Keratinocyte (primary cell): ENCODE data around the gene SLC35B4.

Source experiments
- EZH2 ChIP-seq: IDR thresholded peaks from one replicate; pipeline ENCODE4 v1.6.1; 2012; ENCODE audit warnings: inconsistent platforms, mild to moderate bottlenecking, low read length, moderate library complexity
- TF ChIP-seq, protein P1 (sequence below), 3 experiments: IDR thresholded peaks in 1 of 3; conservative IDR thresholded peaks in 1 of 3; optimal IDR thresholded peaks in 1 of 3; 2 replicates in 2 of 3; 3 replicates in 1 of 3; pipeline versions ENCODE3 to v1.5.1; 2011; ENCODE audit warnings: low read length in 3 of 3, mild to moderate bottlenecking in 3 of 3, moderate library complexity in 2 of 3, control low read depth in 1 of 3, inconsistent platforms in 1 of 3; ENCODE audit not compliant: insufficient read depth in 2 of 3; ENCODE audit errors: extremely low read depth in 1 of 3

DNA sequence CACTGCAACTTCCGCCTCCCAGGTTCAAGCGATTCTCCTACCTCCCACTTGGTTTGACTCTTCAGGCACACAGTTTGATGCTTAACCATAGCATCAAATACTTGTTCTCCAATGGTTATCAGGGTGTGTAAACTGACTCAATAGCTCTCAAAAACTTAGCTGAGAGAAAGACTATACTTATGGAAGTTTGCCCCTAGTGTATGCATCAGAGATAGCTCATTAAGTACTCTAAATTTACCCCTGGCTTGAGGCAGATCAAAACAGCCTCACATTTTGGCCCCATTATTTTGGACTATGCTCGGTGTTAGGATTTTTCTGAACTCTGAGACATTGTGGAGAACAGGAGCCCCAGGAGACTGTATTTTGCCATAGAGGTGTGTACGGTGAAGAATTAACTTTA, 40.8 kb upstream of the SLC35B4 start:
- TF ChIP-seq, protein P1, sequence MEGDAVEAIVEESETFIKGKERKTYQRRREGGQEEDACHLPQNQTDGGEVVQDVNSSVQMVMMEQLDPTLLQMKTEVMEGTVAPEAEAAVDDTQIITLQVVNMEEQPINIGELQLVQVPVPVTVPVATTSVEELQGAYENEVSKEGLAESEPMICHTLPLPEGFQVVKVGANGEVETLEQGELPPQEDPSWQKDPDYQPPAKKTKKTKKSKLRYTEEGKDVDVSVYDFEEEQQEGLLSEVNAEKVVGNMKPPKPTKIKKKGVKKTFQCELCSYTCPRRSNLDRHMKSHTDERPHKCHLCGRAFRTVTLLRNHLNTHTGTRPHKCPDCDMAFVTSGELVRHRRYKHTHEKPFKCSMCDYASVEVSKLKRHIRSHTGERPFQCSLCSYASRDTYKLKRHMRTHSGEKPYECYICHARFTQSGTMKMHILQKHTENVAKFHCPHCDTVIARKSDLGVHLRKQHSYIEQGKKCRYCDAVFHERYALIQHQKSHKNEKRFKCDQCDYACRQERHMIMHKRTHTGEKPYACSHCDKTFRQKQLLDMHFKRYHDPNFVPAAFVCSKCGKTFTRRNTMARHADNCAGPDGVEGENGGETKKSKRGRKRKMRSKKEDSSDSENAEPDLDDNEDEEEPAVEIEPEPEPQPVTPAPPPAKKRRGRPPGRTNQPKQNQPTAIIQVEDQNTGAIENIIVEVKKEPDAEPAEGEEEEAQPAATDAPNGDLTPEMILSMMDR (optimal IDR thresholded peaks at IDR 0.05 in 1 of 3, IDR thresholded peaks at IDR 0.05 in 1 of 3, conservative IDR thresholded peaks at IDR 0.05 in 1 of 3; ENCODE audit: extremely low read depth in 1 of 3, insufficient read depth in 2 of 3, low read length in 3 of 3): peak in 2 of 3 experiments; percentile 16 to 23
- no peak for TF ChIP-seq EZH2
